PFSK-1 (cell line): Measurements from ENCODE around the gene SLC38A8.

Experiments
- POLR2AphosphoS5 ChIP-seq: IDR thresholded peaks from 2 replicates; pipeline ENCODE4 v1.6.1; 2012; ENCODE audit warnings: low read depth, mild to moderate bottlenecking, control low read depth, low read length, moderate library complexity
- TF ChIP-seq, protein P1 (sequence below), 2 experiments: IDR thresholded peaks; 2 replicates each; pipeline versions ENCODE4 v1.6.1 to v1.8.0; 2011 to 2012; ENCODE audit warnings: low read depth in 2 of 2, low read length in 2 of 2, control low read depth in 1 of 2, inconsistent platforms in 1 of 2, mild to moderate bottlenecking in 1 of 2, moderate library complexity in 1 of 2; ENCODE audit not compliant: insufficient read depth in 1 of 2

DNA sequence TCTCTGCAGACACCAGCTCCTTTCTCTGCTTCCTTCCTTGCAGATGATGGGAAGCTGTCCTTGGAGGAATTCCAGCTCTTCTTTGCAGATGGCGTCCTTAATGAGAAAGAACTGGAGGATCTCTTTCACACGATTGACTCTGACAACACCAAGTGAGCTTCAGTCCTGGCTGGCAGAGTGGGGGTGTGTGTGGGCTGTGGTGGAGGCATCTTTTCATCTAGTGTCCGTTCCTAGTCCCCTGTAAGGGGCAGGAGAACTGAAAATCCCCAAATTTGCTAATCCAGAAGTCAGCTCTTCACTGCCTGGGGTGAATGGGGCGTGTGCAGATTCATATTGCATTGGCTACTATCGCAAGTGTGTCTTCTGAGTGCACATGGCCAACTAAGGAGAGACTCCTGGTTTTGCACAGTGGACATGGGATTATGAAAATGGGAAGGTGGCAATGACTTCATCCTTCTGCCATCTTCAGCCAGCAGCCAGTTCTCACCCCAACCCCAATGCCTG, 64.1 kb downstream of the SLC38A8 start:
- TF ChIP-seq, protein P1, sequence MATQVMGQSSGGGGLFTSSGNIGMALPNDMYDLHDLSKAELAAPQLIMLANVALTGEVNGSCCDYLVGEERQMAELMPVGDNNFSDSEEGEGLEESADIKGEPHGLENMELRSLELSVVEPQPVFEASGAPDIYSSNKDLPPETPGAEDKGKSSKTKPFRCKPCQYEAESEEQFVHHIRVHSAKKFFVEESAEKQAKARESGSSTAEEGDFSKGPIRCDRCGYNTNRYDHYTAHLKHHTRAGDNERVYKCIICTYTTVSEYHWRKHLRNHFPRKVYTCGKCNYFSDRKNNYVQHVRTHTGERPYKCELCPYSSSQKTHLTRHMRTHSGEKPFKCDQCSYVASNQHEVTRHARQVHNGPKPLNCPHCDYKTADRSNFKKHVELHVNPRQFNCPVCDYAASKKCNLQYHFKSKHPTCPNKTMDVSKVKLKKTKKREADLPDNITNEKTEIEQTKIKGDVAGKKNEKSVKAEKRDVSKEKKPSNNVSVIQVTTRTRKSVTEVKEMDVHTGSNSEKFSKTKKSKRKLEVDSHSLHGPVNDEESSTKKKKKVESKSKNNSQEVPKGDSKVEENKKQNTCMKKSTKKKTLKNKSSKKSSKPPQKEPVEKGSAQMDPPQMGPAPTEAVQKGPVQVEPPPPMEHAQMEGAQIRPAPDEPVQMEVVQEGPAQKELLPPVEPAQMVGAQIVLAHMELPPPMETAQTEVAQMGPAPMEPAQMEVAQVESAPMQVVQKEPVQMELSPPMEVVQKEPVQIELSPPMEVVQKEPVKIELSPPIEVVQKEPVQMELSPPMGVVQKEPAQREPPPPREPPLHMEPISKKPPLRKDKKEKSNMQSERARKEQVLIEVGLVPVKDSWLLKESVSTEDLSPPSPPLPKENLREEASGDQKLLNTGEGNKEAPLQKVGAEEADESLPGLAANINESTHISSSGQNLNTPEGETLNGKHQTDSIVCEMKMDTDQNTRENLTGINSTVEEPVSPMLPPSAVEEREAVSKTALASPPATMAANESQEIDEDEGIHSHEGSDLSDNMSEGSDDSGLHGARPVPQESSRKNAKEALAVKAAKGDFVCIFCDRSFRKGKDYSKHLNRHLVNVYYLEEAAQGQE (IDR thresholded peaks at IDR 0.05; ENCODE audit: insufficient read depth in 1 of 2, low read depth in 2 of 2, low read length in 2 of 2): no peak
- TF ChIP-seq POLR2AphosphoS5: no peak
